T follicular helper cell (primary cell): ENCODE data around the gene CWC15.
"Not testable (repeated sequence)": the region's sequence is repeated elsewhere in the genome, so short reads cannot be mapped to it uniquely, and the experiment has no call there.

ENCODE experiments used
- DNase-seq: peaks from one replicate; pipeline ENCODE4 v3.0.0-alpha.2; 2020; ENCODE audit warnings: low read depth

CWC15 gene

GRCh38 chr11:94913718-94914394, 59.5 kb downstream of the CWC15 start:
- DNase-seq: not testable (repeated sequence)

- DNase-seq: no peak
Measured at GRCh38 chr11:94912806-94913205, 60.5 kb downstream of the CWC15 start.
